Stomach (tissue), 4 donors: ENCODE data around the gene ZNF324B.
"Not testable (repeated sequence)": the region's sequence is repeated elsewhere in the genome, so short reads cannot be mapped to it uniquely, and the experiment has no call there.

ENCODE experiments used
- EP300 ChIP-seq: sonication (generic); formaldehyde crosslinking; IDR thresholded peaks from one replicate; pipeline ENCODE4 v1.6.1; 2017; ENCODE audit warnings: antibody characterized with exemption
- POLR2A ChIP-seq, 4 donors: fragments of 450-650 bp; IDR thresholded peaks; one replicate each; pipeline ENCODE4 v1.6.1; 2016; ENCODE audit warnings: antibody characterized with exemption in 4 of 4, control low read depth in 2 of 4, mild to moderate bottlenecking in 1 of 4, moderate library complexity in 1 of 4
- TF ChIP-seq, protein P1 (sequence below), 7 experiments: fragments of 450-650 bp in 4 of 7; fragments of 200-600 bp in 3 of 7; sonication (generic) in 3 of 7; IDR thresholded peaks; one replicate each; pipeline ENCODE4 v1.5.1; 2016 to 2019; ENCODE audit warnings: antibody characterized with exemption in 7 of 7, control low read depth in 2 of 7, mild to moderate bottlenecking in 1 of 7

DNA sequence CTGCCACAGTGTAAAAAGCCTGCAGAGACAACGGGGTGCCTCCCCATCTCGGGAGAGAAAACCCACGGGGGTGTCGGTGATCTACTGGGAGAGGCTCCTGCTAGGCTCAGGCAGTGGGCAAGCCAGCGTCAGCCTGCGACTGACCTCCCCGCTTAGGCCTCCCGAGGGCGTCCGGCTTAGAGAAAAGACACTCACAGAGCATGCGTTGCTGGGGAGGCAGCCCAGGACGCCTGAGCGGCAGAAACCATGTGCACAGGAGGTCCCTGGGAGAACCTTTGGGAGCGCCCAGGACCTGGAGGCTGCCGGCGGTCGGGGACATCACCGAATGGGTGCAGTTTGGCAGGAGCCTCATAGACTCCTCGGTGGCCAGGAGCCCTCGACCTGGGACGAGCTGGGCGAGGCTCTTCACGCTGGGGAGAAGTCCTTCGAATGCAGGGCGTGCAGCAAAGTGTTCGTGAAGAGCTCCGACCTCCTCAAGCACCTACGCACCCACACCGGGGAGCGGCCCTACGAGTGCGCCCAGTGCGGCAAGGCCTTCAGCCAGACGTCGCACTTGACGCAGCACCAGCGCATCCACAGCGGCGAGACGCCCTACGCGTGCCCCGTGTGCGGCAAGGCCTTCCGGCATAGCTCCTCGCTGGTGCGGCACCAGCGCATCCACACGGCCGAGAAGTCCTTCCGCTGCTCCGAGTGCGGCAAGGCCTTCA is 19.6 kb downstream of the ZNF324B start:
- TF ChIP-seq, protein P1, sequence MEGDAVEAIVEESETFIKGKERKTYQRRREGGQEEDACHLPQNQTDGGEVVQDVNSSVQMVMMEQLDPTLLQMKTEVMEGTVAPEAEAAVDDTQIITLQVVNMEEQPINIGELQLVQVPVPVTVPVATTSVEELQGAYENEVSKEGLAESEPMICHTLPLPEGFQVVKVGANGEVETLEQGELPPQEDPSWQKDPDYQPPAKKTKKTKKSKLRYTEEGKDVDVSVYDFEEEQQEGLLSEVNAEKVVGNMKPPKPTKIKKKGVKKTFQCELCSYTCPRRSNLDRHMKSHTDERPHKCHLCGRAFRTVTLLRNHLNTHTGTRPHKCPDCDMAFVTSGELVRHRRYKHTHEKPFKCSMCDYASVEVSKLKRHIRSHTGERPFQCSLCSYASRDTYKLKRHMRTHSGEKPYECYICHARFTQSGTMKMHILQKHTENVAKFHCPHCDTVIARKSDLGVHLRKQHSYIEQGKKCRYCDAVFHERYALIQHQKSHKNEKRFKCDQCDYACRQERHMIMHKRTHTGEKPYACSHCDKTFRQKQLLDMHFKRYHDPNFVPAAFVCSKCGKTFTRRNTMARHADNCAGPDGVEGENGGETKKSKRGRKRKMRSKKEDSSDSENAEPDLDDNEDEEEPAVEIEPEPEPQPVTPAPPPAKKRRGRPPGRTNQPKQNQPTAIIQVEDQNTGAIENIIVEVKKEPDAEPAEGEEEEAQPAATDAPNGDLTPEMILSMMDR (IDR thresholded peaks at IDR 0.05) = not testable (repeated sequence)
- TF ChIP-seq EP300; POLR2A (IDR thresholded peaks at IDR 0.05): not testable (repeated sequence)
